GM19239 (cell line): ENCODE data around the gene FCSK.

Source experiments
- DNase-seq: peaks from one replicate; pipeline ENCODE4 v3.0.0; 2011; ENCODE audit warnings: low spot score; ENCODE audit not compliant: insufficient read length
- FAIRE-seq: peaks from 2 replicates; lab custom pipeline; 2011; peaks lifted over from hg19 to GRCh38; lab: Jason Lieb, UNC

FCSK gene

GRCh38 chr16:70475054-70475871 lies 20.9 kb downstream of the FCSK start:
- FAIRE-seq, result no peak

GRCh38 chr16:70476272-70477020 lies 22.1 kb downstream of the FCSK start:
- DNase-seq (peak; percentile 99), FAIRE-seq (peak; percentile 99)

More at GRCh38 chr16:70475054-70475871, 20.9 kb downstream of the FCSK start:
- DNase-seq, result no peak

GRCh38 chr16:70478169-70478568 lies 23.8 kb downstream of the FCSK start:
- DNase-seq, result no peak
- no peak for FAIRE-seq

- DNase-seq, result no peak
- FAIRE-seq, result no peak
Measured at GRCh38 chr16:70478912-70479341, 24.5 kb downstream of the FCSK start.

- no peak for FAIRE-seq
- DNase-seq, result no peak
Measured at GRCh38 chr16:70480127-70481105, 26.0 kb downstream of the FCSK start.

- DNase-seq, result no peak
- FAIRE-seq, result no peak
Measured at GRCh38 chr16:70481929-70482536, 27.6 kb downstream of the FCSK start.

GRCh38 chr16:70482624-70483023 lies 28.2 kb downstream of the FCSK start:
- FAIRE-seq (no peak), DNase-seq (no peak)

- no peak for FAIRE-seq
Measured at GRCh38 chr16:70483426-70483825, 29.0 kb downstream of the FCSK start.

GRCh38 chr16:70484867-70485266 lies 30.5 kb downstream of the FCSK start:
- no peak for FAIRE-seq
- no peak for DNase-seq

More at GRCh38 chr16:70483426-70483825, 29.0 kb downstream of the FCSK start:
- no peak for DNase-seq

GRCh38 chr16:70490261-70490660 lies 35.9 kb downstream of the FCSK start:
- no peak for FAIRE-seq

GRCh38 chr16:70493802-70494201 lies 39.4 kb downstream of the FCSK start:
- no peak for FAIRE-seq
- no peak for DNase-seq

More at GRCh38 chr16:70490261-70490660, 35.9 kb downstream of the FCSK start:
- DNase-seq, result no peak

- DNase-seq, result no peak
- FAIRE-seq, result peak; percentile 14
Measured at GRCh38 chr16:70494202-70494770, 39.9 kb downstream of the FCSK start.

- DNase-seq (no peak), FAIRE-seq (no peak)
Measured at GRCh38 chr16:70494777-70495176, 40.4 kb downstream of the FCSK start.

GRCh38 chr16:70495425-70496182 lies 41.2 kb downstream of the FCSK start:
- DNase-seq (no peak), FAIRE-seq (no peak)

GRCh38 chr16:70496513-70496912 lies 42.1 kb downstream of the FCSK start:
- no peak for FAIRE-seq
- DNase-seq, result no peak

GRCh38 chr16:70508752-70509151 lies 54.4 kb downstream of the FCSK start:
- no peak for FAIRE-seq
- no peak for DNase-seq

- DNase-seq (no peak), FAIRE-seq (no peak)
Measured at GRCh38 chr16:70510216-70510615, 55.8 kb downstream of the FCSK start.

GRCh38 chr16:70511833-70512232 lies 57.4 kb downstream of the FCSK start:
- FAIRE-seq, result no peak
- DNase-seq, result no peak

- FAIRE-seq (no peak), DNase-seq (no peak)
Measured at GRCh38 chr16:70512456-70512855, 58.1 kb downstream of the FCSK start.
